ENCODE data around the gene PACSIN2. TPM values are rescaled to one million over a fixed set of nuclear protein-coding genes. Genes with fewer than 3 reads are reported as not detected.

PACSIN2 gene
- total and polyA plus RNA-seq, 10 of the 15 experiments (the other 5 are each of a cell fraction or from before 2014, with no cell fraction given) = 0.93 to 78.7 (median 46.8) TPM

DNA sequence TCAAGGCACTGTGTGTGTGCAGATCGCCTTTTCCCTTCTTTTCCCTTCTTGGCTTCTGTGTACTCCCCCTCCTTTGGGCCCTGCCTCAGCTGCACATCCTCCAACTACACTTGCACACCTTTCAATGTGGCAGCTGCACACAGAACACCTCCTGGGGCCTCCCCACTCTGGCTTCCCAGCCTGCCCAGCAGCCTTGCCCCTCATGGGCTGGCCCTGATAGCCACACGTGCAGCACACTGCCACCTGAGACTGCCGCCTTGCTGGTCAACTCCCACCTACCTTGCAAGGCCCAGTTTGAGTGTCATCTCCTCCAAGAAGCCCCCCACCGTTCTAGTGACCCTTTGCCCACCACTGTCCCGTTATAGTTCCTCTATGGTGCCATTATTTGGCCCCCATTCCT lies 80.6 kb downstream of the PACSIN2 start (continued):
- TF ChIP-seq SP1 (IDR thresholded peaks at IDR 0.05; ENCODE audit: low read depth, low read length) = no peak
- peak; percentile 76 to 91; a peak in 3 of 4 replicates for TF ChIP-seq BHLHE40 (IDR thresholded peaks at IDR 0.05; ENCODE audit: borderline replicate concordance in 1 of 2, low read depth in 2 of 2, low read length in 1 of 2)
- TF ChIP-seq PAX5 (IDR thresholded peaks at IDR 0.05; ENCODE audit: borderline replicate concordance, low read depth, low read length) = no peak
- no peak for TF ChIP-seq MTA3 (IDR thresholded peaks at IDR 0.05; ENCODE audit: borderline replicate concordance, low read length)
- no peak for TF ChIP-seq RAD21 (IDR thresholded peaks at IDR 0.05; ENCODE audit: insufficient read depth, low read depth, low read length)

DNA sequence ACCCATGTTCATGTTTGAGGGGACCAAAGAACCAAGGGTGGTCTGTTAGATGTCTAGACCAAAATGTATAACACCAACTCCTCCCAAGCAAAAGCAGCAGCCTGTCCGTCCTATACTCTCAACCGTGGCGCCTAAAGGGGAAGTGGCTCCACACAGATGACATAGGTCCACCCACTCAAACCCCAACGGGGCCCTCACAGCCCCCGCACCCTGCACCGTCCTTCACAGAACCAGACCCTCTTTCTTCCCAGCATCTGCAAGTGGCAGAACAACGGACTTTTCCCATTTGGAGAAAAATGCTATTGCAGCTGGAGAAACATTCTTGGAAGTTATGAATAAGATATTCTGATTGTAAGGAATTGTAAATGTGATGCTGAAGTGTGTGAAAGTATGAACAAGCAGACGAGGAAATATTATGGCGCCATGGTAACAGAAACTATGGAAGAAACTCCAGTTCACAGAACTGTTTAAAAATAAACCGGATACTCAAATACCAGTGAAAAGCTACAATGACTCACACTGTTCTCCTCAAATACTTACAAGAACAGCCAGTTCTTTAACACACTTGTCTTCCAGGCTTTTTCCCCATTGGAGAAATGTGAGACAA lies 81.4 kb downstream of the PACSIN2 start:
- Histone ChIP-seq H4K20me1 (ENCODE audit: control insufficient read depth, insufficient read depth) (no peaks in the 10 kb centered on the region), H3K4me1 (ENCODE audit: control insufficient read depth, insufficient read depth, low read length) (peaks cover 81% of the 10 kb centered on the region), H3K9me3 (replicated peaks; ENCODE audit: control insufficient read depth, insufficient read depth, low read length) (no peaks in the 10 kb centered on the region; the same call in 2 of the 3 replicates), H2AFZ (ENCODE audit: control insufficient read depth, low read depth, low read length) (no peak overlapping the region), H3K27ac (ENCODE audit: control insufficient read depth, insufficient read depth) (peak overlapping the region; percentile 99), H3K4me3 (peak overlapping the region; percentile 74), H3K9ac (ENCODE audit: control insufficient read depth, insufficient read depth, low read length) (peak overlapping the region; percentile 91), H3K4me2 (ENCODE audit: control insufficient read depth, insufficient read depth) (peak overlapping the region; percentile 98), H3K79me2 (ENCODE audit: control insufficient read depth, insufficient read depth, low read length) (peaks cover 87% of the 10 kb centered on the region), H3K36me3 (ENCODE audit: control insufficient read depth in 2 of 2, insufficient read depth in 2 of 2, low read length in 1 of 2) (no peaks in the 10 kb centered on the region), H3K27me3 (replicated peaks in 1 of 2; ENCODE audit: control insufficient read depth in 2 of 2, insufficient read depth in 2 of 2, low read length in 1 of 2) (no peaks in the 10 kb centered on the region)
- peak; percentile 74 for ATAC-seq
- ChIA-PET POLR2A (interaction anchor here (0.5 to 1.3 kb wide), 11 partner anchors 8 to 98 kb away, joined by 3 to 9 read pairs (median 3); no protein-coding TSS in a partner anchor), RAD21 (ENCODE audit: unreplicated experiment) (interaction anchor here (0.5 to 2.1 kb wide), 11 partner anchors 11 to 1111 kb away, joined by 3 to 10 read pairs (median 4); no protein-coding TSS in a partner anchor), CTCF (interaction anchor here (0.9 to 1.4 kb wide), 5 partner anchors 10 to 41 kb away, joined by 3 to 6 read pairs (median 4); no protein-coding TSS in a partner anchor), SMC1A (ENCODE audit: uncharacterized antibody, unreplicated experiment) (interaction anchor here (0.7 to 2.0 kb wide), 19 partner anchors 11 to 100 kb away, joined by 3 to 19 read pairs (median 4); partner anchors contain the start of gene PACSIN2)
- DNase-seq (ENCODE audit: low read depth, low spot score) = peak; percentile 71
- intact Hi-C loops (cut with micrococcal nuclease; ENCODE audit: unreplicated experiment) = loop anchor here (2.0 to 5.0 kb wide), 3 partner anchors 33 to 79 kb away; no protein-coding TSS in a partner anchor
- TSS peak; percentile 67 for BruUV-seq (replicated peaks)
- WGBS (ENCODE audit: insufficient coverage, insufficient replicate concordance, low lambda C conversion rate, missing lambda C conversion rate) = under 1% methylated on average over 10 of the region's 10 CpGs
- no peak for FAIRE-seq
- in situ Hi-C loops (cut with MboI) = no loop called here
- TF ChIP-seq ASH2L (IDR thresholded peaks at IDR 0.05; ENCODE audit: borderline replicate concordance, low read depth) (0 out of 2 replicates have a peak, but pooled peaks have one; percentile 23), KAT2A (conservative IDR thresholded peaks at IDR 0.05; ENCODE audit: control insufficient read depth, low read depth, low read length) (no peak), MEF2A (IDR thresholded peaks at IDR 0.05; ENCODE audit: insufficient read depth, low read depth, low read length) (peak; percentile 84), GABPA (IDR thresholded peaks at IDR 0.05; ENCODE audit: low read depth) (0 out of 2 replicates have a peak, but pooled peaks have one; percentile 14), WRNIP1 (IDR thresholded peaks at IDR 0.05; ENCODE audit: borderline replicate concordance, low read depth, low read length) (no peak), CBX5 (IDR thresholded peaks at IDR 0.05; ENCODE audit: low read depth) (0 out of 2 replicates have a peak, but pooled peaks have one; percentile 20), ZNF24 (IDR thresholded peaks at IDR 0.05) (peak; percentile 36; the same call in 1 of the 2 replicates), PAX5 (IDR thresholded peaks at IDR 0.05; ENCODE audit: borderline replicate concordance, low read depth, low read length) (peak; percentile 98), ESRRA (IDR thresholded peaks at IDR 0.05; ENCODE audit: low read length) (no peak), NFXL1 (IDR thresholded peaks at IDR 0.05; ENCODE audit: borderline replicate concordance) (no peak), ZNF217 (IDR thresholded peaks at IDR 0.05) (no peak; the same call in 1 of the 2 replicates)
- TF ChIP-seq, protein P1, sequence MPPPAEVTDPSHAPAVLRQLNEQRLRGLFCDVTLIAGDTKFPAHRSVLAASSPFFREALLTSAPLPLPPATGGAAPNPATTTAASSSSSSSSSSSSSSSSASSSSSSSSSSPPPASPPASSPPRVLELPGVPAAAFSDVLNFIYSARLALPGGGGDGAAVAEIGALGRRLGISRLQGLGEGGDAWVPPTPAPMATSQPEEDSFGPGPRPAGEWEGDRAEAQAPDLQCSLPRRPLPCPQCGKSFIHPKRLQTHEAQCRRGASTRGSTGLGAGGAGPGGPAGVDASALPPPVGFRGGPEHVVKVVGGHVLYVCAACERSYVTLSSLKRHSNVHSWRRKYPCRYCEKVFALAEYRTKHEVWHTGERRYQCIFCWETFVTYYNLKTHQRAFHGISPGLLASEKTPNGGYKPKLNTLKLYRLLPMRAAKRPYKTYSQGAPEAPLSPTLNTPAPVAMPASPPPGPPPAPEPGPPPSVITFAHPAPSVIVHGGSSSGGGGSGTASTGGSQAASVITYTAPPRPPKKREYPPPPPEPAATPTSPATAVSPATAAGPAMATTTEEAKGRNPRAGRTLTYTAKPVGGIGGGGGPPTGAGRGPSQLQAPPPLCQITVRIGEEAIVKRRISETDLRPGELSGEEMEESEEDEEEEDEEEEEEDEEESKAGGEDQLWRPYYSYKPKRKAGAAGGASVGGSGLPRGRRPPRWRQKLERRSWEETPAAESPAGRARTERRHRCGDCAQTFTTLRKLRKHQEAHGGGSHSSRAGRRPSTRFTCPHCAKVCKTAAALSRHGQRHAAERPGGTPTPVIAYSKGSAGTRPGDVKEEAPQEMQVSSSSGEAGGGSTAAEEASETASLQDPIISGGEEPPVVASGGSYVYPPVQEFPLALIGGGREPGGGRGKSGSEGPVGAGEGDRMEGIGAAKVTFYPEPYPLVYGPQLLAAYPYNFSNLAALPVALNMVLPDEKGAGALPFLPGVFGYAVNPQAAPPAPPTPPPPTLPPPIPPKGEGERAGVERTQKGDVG (CRISPR knock-in tag; IDR thresholded peaks at IDR 0.05) = no peak
- TF ChIP-seq, protein P2, sequence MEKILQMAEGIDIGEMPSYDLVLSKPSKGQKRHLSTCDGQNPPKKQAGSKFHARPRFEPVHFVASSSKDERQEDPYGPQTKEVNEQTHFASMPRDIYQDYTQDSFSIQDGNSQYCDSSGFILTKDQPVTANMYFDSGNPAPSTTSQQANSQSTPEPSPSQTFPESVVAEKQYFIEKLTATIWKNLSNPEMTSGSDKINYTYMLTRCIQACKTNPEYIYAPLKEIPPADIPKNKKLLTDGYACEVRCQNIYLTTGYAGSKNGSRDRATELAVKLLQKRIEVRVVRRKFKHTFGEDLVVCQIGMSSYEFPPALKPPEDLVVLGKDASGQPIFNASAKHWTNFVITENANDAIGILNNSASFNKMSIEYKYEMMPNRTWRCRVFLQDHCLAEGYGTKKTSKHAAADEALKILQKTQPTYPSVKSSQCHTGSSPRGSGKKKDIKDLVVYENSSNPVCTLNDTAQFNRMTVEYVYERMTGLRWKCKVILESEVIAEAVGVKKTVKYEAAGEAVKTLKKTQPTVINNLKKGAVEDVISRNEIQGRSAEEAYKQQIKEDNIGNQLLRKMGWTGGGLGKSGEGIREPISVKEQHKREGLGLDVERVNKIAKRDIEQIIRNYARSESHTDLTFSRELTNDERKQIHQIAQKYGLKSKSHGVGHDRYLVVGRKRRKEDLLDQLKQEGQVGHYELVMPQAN (conservative IDR thresholded peaks at IDR 0.05) = peak; percentile 69

Measured in GM12878 (cell line).